Measurements from ENCODE around the gene PTRHD1. TPM values are rescaled to one million over a fixed set of nuclear protein-coding genes. Genes with fewer than 3 reads are reported as not detected.
A peak's percentile ranks its signal among the peaks of the same experiment; 100 is the strongest.

The PTRHD1 gene
- total and polyA plus RNA-seq, 2 of the 8 experiments (the other 6 are each of a cell fraction or from before 2014, with no cell fraction given) = 46.2 to 91.9 TPM

- TF ChIP-seq MAX (IDR thresholded peaks at IDR 0.05) (no peak), TAF1 (IDR thresholded peaks at IDR 0.05; ENCODE audit: low read depth, low read length) (no peak), JUN (IDR thresholded peaks at IDR 0.05; ENCODE audit: low read depth, low read length) (no peak), POLR2A (IDR thresholded peaks at IDR 0.05; ENCODE audit: control extremely low read depth in 1 of 2, low read depth in 2 of 2, low read length in 2 of 2) (no peak), CTCF (IDR thresholded peaks at IDR 0.05; ENCODE audit: control extremely low read depth in 1 of 3, insufficient read depth in 1 of 3, low read depth in 1 of 3, low read length in 3 of 3) (peak; percentile 20 to 66 (median 28); a peak in 3 of 4 replicates), SP1 (IDR thresholded peaks at IDR 0.05; ENCODE audit: low read depth, low read length) (no peak), KDM5A (IDR thresholded peaks at IDR 0.05; ENCODE audit: low read length) (no peak), SIRT6 (IDR thresholded peaks at IDR 0.05; ENCODE audit: low read length) (no peak)
Observed at GRCh38 chr2:24824966-24825882, 32.0 kb upstream of the PTRHD1 start (continued).
